Fibroblast of villous mesenchyme (primary cell): ENCODE results near the gene APEH. TPM values are rescaled to one million over a fixed set of nuclear protein-coding genes. Genes with fewer than 3 reads are reported as not detected.

Experiments used
- DNase-seq: peaks from one replicate; pipeline ENCODE4 v3.0.0-alpha.2; 2010; ENCODE audit warnings: low read depth
- H3K4me3 ChIP-seq: 2 replicates; pipeline ENCODE4 v1.5.1; 2011; ENCODE audit warnings: low read depth, mild to moderate bottlenecking, low read length
- CTCF ChIP-seq: IDR thresholded peaks from 2 replicates; pipeline ENCODE4 v1.5.1; 2012; ENCODE audit warnings: low read depth, mild to moderate bottlenecking, low read length; ENCODE audit not compliant: insufficient read depth
- total RNA-seq: library from RNA; depleted of rRNA; stranded (reverse); fragments of >200 nt; gene quantifications from 2 replicates; pipeline ENCODE4 v1.2.3, GENCODE V29; 2012

The APEH gene
- total RNA-seq, 1 donor, result 109 TPM

DNA sequence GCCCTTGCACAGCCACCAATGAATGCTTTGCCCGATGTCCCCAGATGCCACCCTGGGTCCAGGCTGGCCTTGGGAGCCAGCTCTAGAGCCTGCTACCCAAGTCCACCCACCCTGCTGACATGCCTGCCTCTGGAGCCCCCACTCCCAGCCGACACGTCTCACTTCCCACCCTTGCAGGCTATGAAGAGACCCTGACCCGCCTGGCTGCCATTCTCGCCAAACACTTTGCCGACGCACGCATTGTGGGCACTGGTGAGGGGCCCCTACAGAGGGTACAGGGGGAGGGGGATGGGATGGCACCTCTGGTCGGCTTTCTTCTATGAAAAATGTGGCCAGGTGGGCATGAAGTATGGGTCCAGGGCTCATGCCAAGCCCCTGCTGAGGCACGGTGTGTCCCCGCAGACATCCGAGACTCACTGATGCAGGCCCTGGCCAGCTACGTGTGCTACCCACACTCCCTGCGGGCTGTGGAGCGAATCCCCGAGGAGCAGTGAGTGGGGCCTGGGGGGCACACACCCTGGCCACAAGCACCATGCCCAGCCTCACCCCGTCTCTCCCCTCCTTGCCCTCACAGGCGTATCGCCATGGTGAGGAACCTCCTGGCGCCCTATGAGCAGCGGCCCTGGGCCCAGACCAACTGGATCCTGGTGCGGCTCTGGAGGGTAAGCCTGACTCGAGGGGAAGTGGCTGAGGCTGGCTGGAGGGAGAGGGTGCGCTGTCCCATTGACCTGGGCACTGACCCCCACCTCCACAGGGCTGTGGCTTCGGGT, 39.4 kb downstream of the APEH start:
- no peak overlapping the region for H3K4me3 ChIP-seq
- DNase-seq, result no peak
- no peak for TF ChIP-seq CTCF

DNA sequence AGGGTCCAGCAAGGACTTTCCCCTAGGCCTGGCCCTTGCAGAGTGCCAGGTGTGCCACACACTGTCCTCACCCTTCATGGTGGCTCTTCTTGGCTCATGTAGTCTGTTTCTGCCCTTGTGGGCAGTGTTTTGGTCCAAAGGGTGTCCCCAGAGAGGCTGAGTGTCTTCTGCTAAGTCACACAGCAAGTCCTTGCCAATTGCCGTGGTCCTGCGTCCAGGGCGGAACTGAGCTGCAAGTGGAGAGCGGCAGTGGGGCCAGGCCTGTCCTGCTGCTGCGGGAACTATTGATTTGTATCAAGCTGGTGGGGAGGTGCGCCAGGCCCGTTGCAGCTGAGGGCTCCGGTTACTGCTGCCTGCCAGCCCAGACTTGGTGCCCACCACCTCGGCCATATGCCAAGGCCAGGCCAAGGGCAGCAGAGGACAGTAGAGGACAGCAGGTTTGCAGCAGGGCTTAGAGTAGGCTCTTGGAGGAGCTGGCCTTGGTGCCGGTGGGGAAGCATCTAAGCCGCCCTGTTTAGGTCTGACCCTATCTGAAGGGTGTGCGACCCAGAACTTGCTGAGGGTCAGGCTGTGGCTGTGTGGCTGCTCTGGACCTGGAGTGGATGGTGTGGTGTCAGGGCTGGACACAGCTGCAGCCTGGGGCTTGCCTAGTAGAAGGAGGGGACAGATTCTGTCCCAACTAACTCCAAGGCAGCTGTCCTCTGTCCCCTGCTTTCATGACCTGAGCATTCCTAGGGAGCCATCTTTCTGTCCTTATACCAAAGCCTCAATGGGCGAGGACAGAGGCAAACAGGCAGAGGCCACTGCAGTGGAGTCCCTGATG, 40.8 kb downstream of the APEH start:
- TF ChIP-seq CTCF, result no peak
- no peak for DNase-seq
- no peak overlapping the region for H3K4me3 ChIP-seq

- no peak overlapping the region for H3K4me3 ChIP-seq
- no peak for DNase-seq
- TF ChIP-seq CTCF, result no peak
Observed at GRCh38 chr3:49715611-49716121, 41.5 kb downstream of the APEH start.

- no peak for TF ChIP-seq CTCF
- DNase-seq, result no peak
- no peak overlapping the region for H3K4me3 ChIP-seq
Observed at GRCh38 chr3:49716169-49716568, 42.0 kb downstream of the APEH start.

- H3K4me3 ChIP-seq, result no peak overlapping the region
- DNase-seq, result no peak
Observed at GRCh38 chr3:49716691-49717210, 42.6 kb downstream of the APEH start.

More at GRCh38 chr3:49716691-49717210, 42.6 kb downstream of the APEH start:
- no peak for TF ChIP-seq CTCF
